ENCODE measurements around the gene TFB2M. TPM values are rescaled to one million over a fixed set of nuclear protein-coding genes. Genes with fewer than 3 reads are reported as not detected.

TFB2M gene
- total and polyA plus RNA-seq, 2 of the 13 experiments (the other 11 are each of a cell fraction or from before 2014, with no cell fraction given): 15.7 to 31.4 TPM

GRCh38 chr1:246506674-246507481 lies 59.2 kb downstream of the TFB2M start, which contains the start of gene SMYD3 (continued):
- TF ChIP-seq ZNF607 (CRISPR knock-in tag; IDR thresholded peaks at IDR 0.05; ENCODE audit: borderline replicate concordance): 0 out of 2 replicates have a peak, but pooled peaks have one; percentile 48
- peak; percentile 49; the same call in 1 of the 2 replicates for TF ChIP-seq ZBTB43 (CRISPR knock-in tag; conservative IDR thresholded peaks at IDR 0.05)
- TF ChIP-seq REL (CRISPR knock-in tag; conservative IDR thresholded peaks at IDR 0.05): no peak
- no peak for TF ChIP-seq ZNF124 (CRISPR knock-in tag; IDR thresholded peaks at IDR 0.05)
- TF ChIP-seq ARID2 (CRISPR knock-in tag; IDR thresholded peaks at IDR 0.05; ENCODE audit: borderline replicate concordance): no peak
- TF ChIP-seq ZNF484 (CRISPR knock-in tag; IDR thresholded peaks at IDR 0.05; ENCODE audit: borderline replicate concordance, low read depth): no peak; the same call in 1 of the 2 replicates
- TF ChIP-seq HNRNPLL (IDR thresholded peaks at IDR 0.05; ENCODE audit: low read depth, low read length, poor library complexity, severe bottlenecking): peak; percentile 94
- TF ChIP-seq MYNN (CRISPR knock-in tag; IDR thresholded peaks at IDR 0.05; ENCODE audit: low read depth): no peak
- TF ChIP-seq ZMAT3 (CRISPR knock-in tag; conservative IDR thresholded peaks at IDR 0.05): 0 out of 2 replicates have a peak, but pooled peaks have one; percentile 19
- no peak for TF ChIP-seq ZBTB3 (CRISPR knock-in tag; IDR thresholded peaks at IDR 0.05; ENCODE audit: borderline replicate concordance, low read depth)
- TF ChIP-seq CERS6 (CRISPR knock-in tag; IDR thresholded peaks at IDR 0.05): no peak
- 0 out of 2 replicates have a peak, but pooled peaks have one; percentile 58 for TF ChIP-seq NAIF1 (CRISPR knock-in tag; IDR thresholded peaks at IDR 0.05; ENCODE audit: borderline replicate concordance)
- 0 out of 2 replicates have a peak, but pooled peaks have one; percentile 64 for TF ChIP-seq MXD1 (CRISPR knock-in tag; IDR thresholded peaks at IDR 0.05)
- TF ChIP-seq POLR2G (IDR thresholded peaks at IDR 0.05; ENCODE audit: low read depth, low read length): peak; percentile 81
- no peak; the same call in 1 of the 2 replicates for TF ChIP-seq ARNT2 (CRISPR knock-in tag; IDR thresholded peaks at IDR 0.05; ENCODE audit: low read depth)
- no peak for TF ChIP-seq SUZ12 (IDR thresholded peaks at IDR 0.05; ENCODE audit: low read depth, low read length)
- TF ChIP-seq IRF2 (CRISPR knock-in tag; IDR thresholded peaks at IDR 0.05): no peak; the same call in 1 of the 2 replicates
- no peak for TF ChIP-seq ZFAT (CRISPR knock-in tag; conservative IDR thresholded peaks at IDR 0.05)
- no peak for TF ChIP-seq HNF1A (IDR thresholded peaks at IDR 0.05; ENCODE audit: low read depth)
- TF ChIP-seq HNF1A (CRISPR knock-in tag; IDR thresholded peaks at IDR 0.05; ENCODE audit: borderline replicate concordance): 0 out of 2 replicates have a peak, but pooled peaks have one; percentile 20
- TF ChIP-seq DDIT3 (CRISPR knock-in tag; IDR thresholded peaks at IDR 0.05): no peak
